Left ventricle myocardium inferior (tissue), 1 donor: Measurements from ENCODE around the gene NHLRC4. TPM values are rescaled to one million over a fixed set of nuclear protein-coding genes. Genes with fewer than 3 reads are reported as not detected.

ENCODE experiments used
- DNase-seq: peaks from one replicate; pipeline ENCODE4 v3.0.0-alpha.2; 2020
- H3K27ac ChIP-seq: fragments of 200-600 bp; replicated peaks from 2 replicates; pipeline ENCODE4 v1.8.0; 2021
- H3K27me3 ChIP-seq: fragments of 200-600 bp; 2 replicates; pipeline ENCODE4 v1.8.0; 2021; ENCODE audit warnings: low read depth
- H3K36me3 ChIP-seq: fragments of 200-600 bp; 2 replicates; pipeline ENCODE4 v1.8.0; 2021
- H3K4me1 ChIP-seq: fragments of 200-600 bp; 2 replicates; pipeline ENCODE4 v1.8.0; 2021
- H3K4me3 ChIP-seq: fragments of 200-600 bp; 2 replicates; pipeline ENCODE4 v1.8.0; 2021; ENCODE audit warnings: mild to moderate bottlenecking, moderate library complexity
- H3K9me3 ChIP-seq: fragments of 200-600 bp; replicated peaks from 2 replicates; pipeline ENCODE4 v1.8.0; 2021
- intact Hi-C: fragments of 100-400 bp; cut with micrococcal nuclease; formaldehyde crosslinking; loops from one replicate; pipeline ENCODE4 v1.11.0; 2022
- total RNA-seq: library from RNA; stranded (reverse); fragmentation: NEBNext Ultra II Directional; extraction: Animal tissue kit (Norgen Biotek cat#: 25700); gene quantifications from one replicate; pipeline ENCODE4 v1.2.1, GENCODE V29; 2021
- TF ChIP-seq, protein P1 (sequence below): fragments of 200-600 bp; IDR thresholded peaks from 2 replicates; pipeline ENCODE4 v1.8.0; 2021; ENCODE audit warnings: antibody characterized with exemption, mild to moderate bottlenecking, borderline replicate concordance
- donor health status: DM: no; HTN: yes; CAD: no; lungs with severe emphysema.

Gene NHLRC4
- total RNA-seq, 1 donor from 2014 or later: 0.11 TPM

DNA sequence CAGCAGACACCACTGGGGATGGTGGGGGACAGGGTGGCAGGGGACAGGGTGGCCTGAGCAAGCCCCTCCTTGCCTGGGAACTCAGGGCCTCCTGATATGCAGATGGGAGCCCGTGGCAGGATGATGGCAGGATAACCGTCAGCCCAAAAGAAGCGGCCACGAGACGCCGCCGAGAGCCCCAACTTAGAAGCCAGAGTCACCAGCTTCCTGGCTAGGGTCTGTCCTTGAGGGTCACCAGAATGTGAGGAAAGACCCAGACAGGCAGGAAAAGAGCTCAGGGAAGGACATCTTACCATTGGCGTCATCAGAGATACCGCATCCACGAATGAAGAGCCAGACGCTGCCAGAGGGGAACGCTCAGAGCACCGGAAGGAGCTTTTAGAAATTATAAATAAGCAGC lies 42.5 kb downstream of the NHLRC4 start:
- TF ChIP-seq, protein P1, sequence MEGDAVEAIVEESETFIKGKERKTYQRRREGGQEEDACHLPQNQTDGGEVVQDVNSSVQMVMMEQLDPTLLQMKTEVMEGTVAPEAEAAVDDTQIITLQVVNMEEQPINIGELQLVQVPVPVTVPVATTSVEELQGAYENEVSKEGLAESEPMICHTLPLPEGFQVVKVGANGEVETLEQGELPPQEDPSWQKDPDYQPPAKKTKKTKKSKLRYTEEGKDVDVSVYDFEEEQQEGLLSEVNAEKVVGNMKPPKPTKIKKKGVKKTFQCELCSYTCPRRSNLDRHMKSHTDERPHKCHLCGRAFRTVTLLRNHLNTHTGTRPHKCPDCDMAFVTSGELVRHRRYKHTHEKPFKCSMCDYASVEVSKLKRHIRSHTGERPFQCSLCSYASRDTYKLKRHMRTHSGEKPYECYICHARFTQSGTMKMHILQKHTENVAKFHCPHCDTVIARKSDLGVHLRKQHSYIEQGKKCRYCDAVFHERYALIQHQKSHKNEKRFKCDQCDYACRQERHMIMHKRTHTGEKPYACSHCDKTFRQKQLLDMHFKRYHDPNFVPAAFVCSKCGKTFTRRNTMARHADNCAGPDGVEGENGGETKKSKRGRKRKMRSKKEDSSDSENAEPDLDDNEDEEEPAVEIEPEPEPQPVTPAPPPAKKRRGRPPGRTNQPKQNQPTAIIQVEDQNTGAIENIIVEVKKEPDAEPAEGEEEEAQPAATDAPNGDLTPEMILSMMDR: no peak
- H3K9me3 ChIP-seq: peaks cover 6% of the 10 kb centered on the region
- H3K27me3 ChIP-seq: no peaks in the 10 kb centered on the region
- no peak overlapping the region for H3K4me3 ChIP-seq
- intact Hi-C loops: no loop called here
- H3K36me3 ChIP-seq: no peaks in the 10 kb centered on the region
- DNase-seq: no peak
- peaks cover 3% of the 10 kb centered on the region for H3K4me1 ChIP-seq
- no peak overlapping the region for H3K27ac ChIP-seq

GRCh38 chr16:609984-610383 lies 43.2 kb downstream of the NHLRC4 start:
- peaks cover 4% of the 10 kb centered on the region for H3K9me3 ChIP-seq
- intact Hi-C loops: no loop called here
- DNase-seq: no peak

DNA sequence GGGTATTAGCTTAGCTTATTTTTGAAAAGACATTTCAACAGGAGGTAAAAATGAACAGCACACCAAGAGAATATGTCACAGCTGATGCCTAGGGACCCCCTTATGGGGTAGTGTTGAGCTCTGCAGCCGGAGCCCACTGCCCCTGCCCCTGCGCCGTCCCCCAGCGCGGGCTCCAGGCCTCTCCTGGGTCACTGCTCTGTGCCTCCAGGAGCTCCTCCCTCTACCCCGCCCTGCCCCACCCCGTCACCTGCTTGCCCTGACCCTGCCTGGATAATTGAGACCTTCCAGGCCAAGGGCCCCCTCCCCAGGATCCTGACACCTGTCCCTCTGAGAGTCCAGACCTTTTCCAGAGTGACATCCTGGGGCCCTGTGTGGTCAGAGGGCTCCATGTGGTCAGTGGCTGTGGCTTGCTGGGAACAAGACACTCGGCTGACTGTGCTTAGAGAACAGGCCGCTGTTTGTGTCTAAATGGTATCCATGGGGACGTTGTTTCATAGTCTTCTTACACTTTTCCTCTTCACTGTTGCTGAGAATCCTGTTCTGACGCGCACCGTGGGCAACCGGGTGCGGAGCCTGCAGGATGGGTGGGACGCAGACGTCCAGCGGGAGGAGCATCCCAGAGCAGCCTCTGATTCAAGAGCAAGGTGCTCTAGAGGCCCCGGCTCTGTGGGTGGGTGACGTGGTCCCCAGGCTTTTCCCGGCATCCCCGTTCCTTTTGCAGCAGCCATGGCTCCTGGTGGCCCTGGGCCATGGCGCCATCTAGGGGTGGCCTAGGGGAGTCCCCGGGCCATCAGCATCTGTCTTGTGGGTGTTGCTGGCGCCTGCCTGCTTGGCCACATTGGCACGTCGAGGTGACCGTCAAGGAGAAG lies 43.9 kb downstream of the NHLRC4 start:
- TF ChIP-seq, protein P1: peak; percentile 75
- intact Hi-C loops: no loop called here
- no peak for DNase-seq
- peaks cover 3% of the 10 kb centered on the region for H3K4me1 ChIP-seq
- H3K36me3 ChIP-seq: no peaks in the 10 kb centered on the region
- H3K9me3 ChIP-seq: no peaks in the 10 kb centered on the region
- H3K4me3 ChIP-seq: no peak overlapping the region
- no peak overlapping the region for H3K27ac ChIP-seq
- no peaks in the 10 kb centered on the region for H3K27me3 ChIP-seq

More at GRCh38 chr16:609984-610383, 43.2 kb downstream of the NHLRC4 start:
- Histone ChIP-seq H3K4me1 (peaks cover 3% of the 10 kb centered on the region), H3K27ac (no peak overlapping the region), H3K4me3 (no peak overlapping the region), H3K27me3 (no peaks in the 10 kb centered on the region), H3K36me3 (no peaks in the 10 kb centered on the region)
- TF ChIP-seq, protein P1: no peak

DNA sequence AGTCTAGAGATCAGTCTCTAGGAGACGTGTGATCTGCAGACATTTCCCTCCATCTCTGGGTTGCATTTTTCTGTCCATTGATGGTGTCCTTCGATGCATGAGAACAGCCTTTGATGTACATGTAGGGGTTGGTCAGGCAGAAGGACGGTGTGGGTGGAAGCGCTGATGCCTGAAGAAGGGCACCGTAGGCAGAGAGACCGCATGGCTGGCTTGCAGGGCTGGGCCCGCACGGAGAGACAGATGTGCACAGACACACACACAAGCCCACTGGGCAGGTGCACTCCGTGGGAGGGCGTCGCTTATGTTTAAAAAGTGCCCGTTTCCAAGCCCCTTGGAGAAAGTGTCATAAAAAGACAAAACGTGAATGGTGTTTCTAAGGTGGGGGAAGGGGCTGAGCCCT lies 48.3 kb downstream of the NHLRC4 start:
- Histone ChIP-seq H3K27ac (no peak overlapping the region), H3K27me3 (no peaks in the 10 kb centered on the region), H3K9me3 (no peaks in the 10 kb centered on the region), H3K4me1 (peaks cover 3% of the 10 kb centered on the region), H3K36me3 (peaks cover 13% of the 10 kb centered on the region), H3K4me3 (no peak overlapping the region)
- TF ChIP-seq, protein P1: no peak
- intact Hi-C loops: no loop called here
- no peak for DNase-seq

DNA sequence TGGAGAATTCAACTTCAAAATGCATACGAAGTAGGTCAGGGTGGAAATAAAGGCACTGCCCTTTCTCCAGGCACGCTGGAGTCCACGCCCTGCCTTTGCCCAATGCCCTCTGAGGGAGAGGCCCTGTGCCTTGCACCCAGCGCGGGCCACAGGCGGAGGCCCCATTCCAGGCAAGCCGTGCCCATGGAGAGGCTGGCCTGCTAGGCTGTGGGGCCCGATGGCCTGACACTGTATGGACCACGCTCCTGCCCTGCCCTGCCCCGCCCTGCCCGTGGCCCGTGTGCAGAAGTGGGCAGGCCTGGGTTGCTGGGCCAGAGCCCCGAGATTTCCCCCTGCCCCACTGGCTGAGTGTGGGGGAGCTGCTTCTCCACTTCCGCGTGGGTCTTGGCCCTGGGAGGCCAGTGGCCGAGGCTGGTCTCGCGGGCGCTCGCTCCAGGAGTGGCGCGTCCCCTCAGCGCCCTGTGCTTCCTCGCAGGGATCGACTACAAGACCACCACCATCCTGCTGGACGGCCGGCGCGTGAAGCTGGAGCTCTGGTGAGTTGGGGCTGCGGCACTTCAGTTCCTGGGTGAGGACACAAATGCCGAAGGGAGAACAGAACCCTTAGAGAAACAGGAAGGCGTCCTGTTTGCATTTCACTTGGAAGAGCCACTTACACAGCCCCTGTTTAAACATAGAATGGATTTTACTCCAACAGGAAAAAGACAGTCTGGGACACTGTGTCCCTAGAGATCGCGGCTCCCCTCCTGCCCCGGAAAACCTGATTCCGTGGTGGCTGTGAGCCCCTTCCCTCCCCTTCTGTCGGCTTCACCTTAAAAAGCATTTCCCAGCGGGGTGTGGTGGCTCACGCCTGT lies 50.2 kb downstream of the NHLRC4 start:
- Histone ChIP-seq H3K4me1 (no peaks in the 10 kb centered on the region), H3K36me3 (peaks cover 13% of the 10 kb centered on the region), H3K27ac (no peak overlapping the region), H3K27me3 (no peaks in the 10 kb centered on the region), H3K4me3 (no peak overlapping the region), H3K9me3 (no peaks in the 10 kb centered on the region)
- TF ChIP-seq, protein P1: no peak
- intact Hi-C loops: no loop called here
- no peak for DNase-seq
